ENCODE measurements around the gene UTS2. TPM values are rescaled to one million over a fixed set of nuclear protein-coding genes. Genes with fewer than 3 reads are reported as not detected.

Gene UTS2
- total RNA-seq, 1 donor from 2014 or later = not detected

GRCh38 chr1:7809742-7810141 lies 43.1 kb downstream of the UTS2 start:
- DNase-seq (ENCODE audit: low read depth) = no peak
- Histone ChIP-seq H3K4me3 (ENCODE audit: low read depth, low read length) (no peak overlapping the region), H3K27me3 (ENCODE audit: control insufficient read depth, insufficient read depth, low read length) (no peaks in the 10 kb centered on the region), H3K36me3 (ENCODE audit: control insufficient read depth, insufficient read depth, low read length) (no peaks in the 10 kb centered on the region)
- TF ChIP-seq, protein P1, sequence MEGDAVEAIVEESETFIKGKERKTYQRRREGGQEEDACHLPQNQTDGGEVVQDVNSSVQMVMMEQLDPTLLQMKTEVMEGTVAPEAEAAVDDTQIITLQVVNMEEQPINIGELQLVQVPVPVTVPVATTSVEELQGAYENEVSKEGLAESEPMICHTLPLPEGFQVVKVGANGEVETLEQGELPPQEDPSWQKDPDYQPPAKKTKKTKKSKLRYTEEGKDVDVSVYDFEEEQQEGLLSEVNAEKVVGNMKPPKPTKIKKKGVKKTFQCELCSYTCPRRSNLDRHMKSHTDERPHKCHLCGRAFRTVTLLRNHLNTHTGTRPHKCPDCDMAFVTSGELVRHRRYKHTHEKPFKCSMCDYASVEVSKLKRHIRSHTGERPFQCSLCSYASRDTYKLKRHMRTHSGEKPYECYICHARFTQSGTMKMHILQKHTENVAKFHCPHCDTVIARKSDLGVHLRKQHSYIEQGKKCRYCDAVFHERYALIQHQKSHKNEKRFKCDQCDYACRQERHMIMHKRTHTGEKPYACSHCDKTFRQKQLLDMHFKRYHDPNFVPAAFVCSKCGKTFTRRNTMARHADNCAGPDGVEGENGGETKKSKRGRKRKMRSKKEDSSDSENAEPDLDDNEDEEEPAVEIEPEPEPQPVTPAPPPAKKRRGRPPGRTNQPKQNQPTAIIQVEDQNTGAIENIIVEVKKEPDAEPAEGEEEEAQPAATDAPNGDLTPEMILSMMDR (IDR thresholded peaks at IDR 0.05; ENCODE audit: insufficient read depth, low read length, poor library complexity, severe bottlenecking) = no peak

DNA sequence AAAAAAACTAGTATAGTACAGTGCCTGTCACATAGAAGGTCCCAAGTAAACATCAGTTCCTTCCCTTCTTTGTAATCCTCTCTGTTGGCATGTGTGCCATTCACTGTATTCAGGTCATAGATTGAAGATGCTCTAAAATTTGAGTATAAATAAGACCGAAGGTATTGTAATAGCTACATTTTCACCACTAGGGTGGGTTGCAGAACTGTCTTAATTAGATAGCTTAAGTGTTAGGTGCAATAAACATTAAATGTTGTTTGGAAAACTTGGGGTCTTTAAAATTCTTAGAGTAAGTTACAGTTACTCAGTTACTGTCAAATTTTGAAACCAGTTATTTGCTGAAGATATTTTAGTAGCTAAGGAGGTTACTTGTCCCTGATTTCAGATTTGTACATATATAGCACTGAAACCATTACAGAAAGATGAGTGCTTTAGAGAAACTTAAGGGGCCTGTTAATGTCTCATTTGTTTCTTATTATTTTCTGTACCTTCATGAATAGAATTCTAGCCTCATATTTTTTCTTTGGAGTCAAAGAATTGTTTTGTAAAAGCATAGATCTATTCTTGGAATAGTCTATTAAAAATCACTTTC lies 44.5 kb downstream of the UTS2 start:
- TF ChIP-seq, protein P1 (IDR thresholded peaks at IDR 0.05; ENCODE audit: insufficient read depth, low read length, poor library complexity, severe bottlenecking) = peak; percentile 55
- H3K36me3 ChIP-seq (ENCODE audit: control insufficient read depth, insufficient read depth, low read length) = no peaks in the 10 kb centered on the region
- no peak overlapping the region for H3K4me3 ChIP-seq (ENCODE audit: low read depth, low read length)
- no peaks in the 10 kb centered on the region for H3K27me3 ChIP-seq (ENCODE audit: control insufficient read depth, insufficient read depth, low read length)
- peak; percentile 5 for DNase-seq (ENCODE audit: low read depth)

DNA sequence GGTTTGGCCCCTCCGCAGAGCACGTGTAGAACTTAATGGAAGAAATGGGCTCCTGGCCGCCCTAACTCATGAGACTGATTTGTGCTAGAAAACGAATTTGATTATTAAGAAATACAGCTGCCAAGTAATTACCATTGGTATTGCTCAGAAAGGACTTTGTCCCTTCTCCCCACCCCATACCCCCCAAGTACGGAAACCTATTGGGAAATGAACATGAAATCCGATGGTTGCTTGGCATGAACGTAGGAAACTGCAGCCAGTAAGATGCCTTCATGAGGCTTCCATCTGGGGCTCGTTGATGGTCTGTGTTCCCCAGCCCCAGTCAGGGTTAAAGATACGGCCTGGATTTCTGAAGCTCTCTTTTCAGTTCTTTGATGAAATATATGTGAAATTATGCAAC lies 47.4 kb downstream of the UTS2 start:
- DNase-seq (ENCODE audit: low read depth) = no peak
- Histone ChIP-seq H3K36me3 (ENCODE audit: control insufficient read depth, insufficient read depth, low read length) (no peaks in the 10 kb centered on the region), H3K4me3 (ENCODE audit: low read depth, low read length) (no peak overlapping the region), H3K27me3 (ENCODE audit: control insufficient read depth, insufficient read depth, low read length) (no peaks in the 10 kb centered on the region)
- TF ChIP-seq, protein P1 (IDR thresholded peaks at IDR 0.05; ENCODE audit: insufficient read depth, low read length, poor library complexity, severe bottlenecking) = no peak

Other genes with a start within 250 kb of the UTS2 start
- gene VAMP3, start 81.8 kb downstream of the UTS2 start, total RNA-seq = 133 TPM in 2 replicates
- 2.9 and 3.8 TPM in 2 replicates for gene PER3, start 68.8 kb downstream of the UTS2 start, total RNA-seq
- 4.6 and 5.6 TPM in 2 replicates for gene TNFRSF9, start 87.8 kb upstream of the UTS2 start, total RNA-seq
- 183 and 228 TPM in 2 replicates for gene PARK7, start 108.6 kb upstream of the UTS2 start, total RNA-seq
- 61.5 and 66.4 TPM in 2 replicates for gene ERRFI1, start 173.2 kb upstream of the UTS2 start, total RNA-seq

All from kidney epithelial cell (primary cell).